Stimulated activated CD4-positive, alpha-beta T cell treated with anti-CD3 and anti-CD28 coated beads, Interleukin-1b, Interleukin-23, amount 100 ng/mL, for 24 hours (primary cell): ENCODE data around the gene ULK2.

ENCODE experiments used
- DNase-seq, 4 experiments: peaks; one replicate each; pipeline ENCODE4 v3.0.0-alpha.2; 2020; ENCODE audit warnings: low read depth in 4 of 4, low spot score in 1 of 4

Gene ULK2

GRCh38 chr17:19747829-19748806 lies 119.6 kb downstream of the ULK2 start, which contains the start of gene ALDH3A1:
Gene ALDH3A1, minus strand, starts transcription at chr17:19748298. Its CDS starts 3,169 bp downstream, at chr17:19745129.
- DNase-seq = no peak

- DNase-seq = no peak
These were observed 120.5 kb downstream of the ULK2 start for GRCh38 chr17:19747159-19747719.

- DNase-seq = no peak
These were observed 121.2 kb downstream of the ULK2 start for GRCh38 chr17:19746517-19746916.

- peak; percentile 67 to 81 (median 76) for DNase-seq
These were observed 122.6 kb downstream of the ULK2 start for GRCh38 chr17:19744922-19745757.

- no peak for DNase-seq
These were observed 123.2 kb downstream of the ULK2 start for GRCh38 chr17:19744492-19744891.

GRCh38 chr17:19743101-19744100 lies 124.3 kb downstream of the ULK2 start:
- no peak for DNase-seq

- DNase-seq = no peak
These were observed 125.2 kb downstream of the ULK2 start for GRCh38 chr17:19742495-19742894.

- DNase-seq = no peak
These were observed 125.8 kb downstream of the ULK2 start for GRCh38 chr17:19741832-19742457.

- no peak for DNase-seq
These were observed 126.8 kb downstream of the ULK2 start for GRCh38 chr17:19740933-19741332.

GRCh38 chr17:19739241-19740201 lies 128.2 kb downstream of the ULK2 start:
- no peak for DNase-seq

- no peak for DNase-seq
These were observed 129.0 kb downstream of the ULK2 start for GRCh38 chr17:19738757-19739156.

- no peak for DNase-seq
These were observed 129.7 kb downstream of the ULK2 start for GRCh38 chr17:19738073-19738449.

- DNase-seq = no peak
These were observed 130.2 kb downstream of the ULK2 start for GRCh38 chr17:19737305-19738072.

- no peak for DNase-seq
These were observed 131.7 kb downstream of the ULK2 start for GRCh38 chr17:19736071-19736470.

- no peak for DNase-seq
These were observed 133.7 kb downstream of the ULK2 start for GRCh38 chr17:19733953-19734526.

GRCh38 chr17:19731626-19732025 lies 136.1 kb downstream of the ULK2 start:
- no peak for DNase-seq

- DNase-seq = no peak
These were observed 136.9 kb downstream of the ULK2 start for GRCh38 chr17:19730843-19731242.

- DNase-seq = no peak
These were observed 137.8 kb downstream of the ULK2 start for GRCh38 chr17:19729900-19730299.
